Spleen (tissue), 11 donors: ENCODE results near the gene S100A6. TPM values are rescaled to one million over a fixed set of nuclear protein-coding genes. Genes with fewer than 3 reads are reported as not detected.

Experiments
- DNase-seq: peaks from one replicate; pipeline ENCODE4 v3.0.0-alpha.2; 2020
- H3K27ac ChIP-seq, 8 donors: fragments of 200-600 bp; sonication (generic) in 7 of 8; 1 replicate in 4 of 8; 2 replicates in 4 of 8; pipeline versions ENCODE4 v1.5.0 to v1.8.0; 2016 to 2021; ENCODE audit warnings: inconsistent platforms in 4 of 8, mild to moderate bottlenecking in 4 of 8, moderate library complexity in 1 of 8
- H3K27me3 ChIP-seq, 7 donors: fragments of 200-600 bp; sonication (generic) in 6 of 7; replicated peaks in 1 of 7; 1 replicate in 4 of 7; 2 replicates in 3 of 7; pipeline versions ENCODE4 v1.5.0 to v1.8.0; 2016 to 2021; ENCODE audit warnings: inconsistent platforms in 3 of 7, mild to moderate bottlenecking in 1 of 7
- H3K36me3 ChIP-seq, 6 donors: fragments of 200-600 bp; sonication (generic) in 5 of 6; 1 replicate in 4 of 6; 2 replicates in 2 of 6; pipeline versions ENCODE4 v1.5.0 to v1.8.0; 2016 to 2021; ENCODE audit warnings: inconsistent platforms in 2 of 6
- H3K4me1 ChIP-seq, 6 donors: fragments of 200-600 bp; sonication (generic) in 5 of 6; 1 replicate in 3 of 6; 2 replicates in 3 of 6; pipeline versions ENCODE4 v1.5.0 to v1.8.0; 2016 to 2021; ENCODE audit warnings: inconsistent platforms in 3 of 6
- H3K4me3 ChIP-seq, 8 donors: fragments of 200-600 bp; sonication (generic) in 7 of 8; 1 replicate in 4 of 8; 2 replicates in 4 of 8; pipeline versions ENCODE4 v1.5.0 to v1.8.0; 2016 to 2021; ENCODE audit warnings: inconsistent platforms in 4 of 8, mild to moderate bottlenecking in 4 of 8, moderate library complexity in 2 of 8
- H3K9me3 ChIP-seq, 8 donors: fragments of 200-600 bp; sonication (generic) in 7 of 8; 1 replicate in 4 of 8; 2 replicates in 4 of 8; pipeline versions ENCODE4 v1.5.0 to v1.8.0; 2016 to 2021; ENCODE audit warnings: inconsistent platforms in 4 of 8
- POLR2A ChIP-seq, 3 donors: fragments of 450-650 bp; IDR thresholded peaks; one replicate each; pipeline ENCODE4 v1.5.1; 2017; ENCODE audit warnings: antibody characterized with exemption in 3 of 3, mild to moderate bottlenecking in 1 of 3
- POLR2AphosphoS5 ChIP-seq, 3 donors: sonication (generic); formaldehyde crosslinking; IDR thresholded peaks; one replicate each; pipeline ENCODE4 v1.5.1; 2017; ENCODE audit warnings: antibody characterized with exemption in 3 of 3
- WGBS, 5 donors: extraction: QIAGEN DNeasy Blood & Tissue Kit in 3 of 5; methylation state at CpG; one replicate each; pipeline versions ENCODE4 v1.1.5 to v1.1.7; 2013 to 2018; 5-methylcytosine and 5-hydroxymethylcytosine counted together
- intact Hi-C: fragments of 100-400 bp; cut with DNase I; formaldehyde crosslinking; loops from one replicate; pipeline ENCODE4 v1.15.0; 2023; ENCODE audit warnings: low total_unique reads
- polyA plus RNA-seq, 3 donors: library from polyadenylated mRNA; stranded (reverse); fragments of 200-250 nt; gene quantifications; one replicate each; pipeline ENCODE4 v1.2.1, GENCODE V29; 2013
- total RNA-seq, 7 donors: library from RNA; depleted of rRNA in 3 of 7; stranded (reverse); fragments of >200 nt in 3 of 7; fragmentation: NEBNext Ultra II Directional in 4 of 7; extraction: Animal tissue kit (Norgen Biotek cat#: 25700) in 4 of 7; gene quantifications; one replicate each; pipeline versions ENCODE4 v1.1.0 to v1.2.1, GENCODE V29; 2016 to 2021
- TF ChIP-seq, protein P1 (sequence below), 11 experiments: fragments of 200-600 bp in 7 of 11; fragments of 450-650 bp in 4 of 11; sonication (generic) in 4 of 11; IDR thresholded peaks in 8 of 11; conservative IDR thresholded peaks in 3 of 11; 1 replicate in 7 of 11; 2 replicates in 4 of 11; pipeline versions ENCODE4 v1.4.0 to v1.8.0; 2016 to 2021; ENCODE audit warnings: antibody characterized with exemption in 11 of 11, inconsistent platforms in 4 of 11, mild to moderate bottlenecking in 1 of 11
- donor health status: healthy with polysubstance abuse.
- donor health status: DM: no; HTN: no; CAD: no; lungs with moderate emphysema.
- donor health status: DM: no; HTN: no; CAD: no.
- donor health status: Bipolar disorder and iron deficiency.
- donor health status: healthy.
- donor health status: DM: no; HTN: no; CAD: no.
- donor health status: DM: yes; HTN: yes; CAD: no.

S100A6 gene
- total and polyA plus RNA-seq, 10 donors: 121 to 779 (median 226) TPM

DNA sequence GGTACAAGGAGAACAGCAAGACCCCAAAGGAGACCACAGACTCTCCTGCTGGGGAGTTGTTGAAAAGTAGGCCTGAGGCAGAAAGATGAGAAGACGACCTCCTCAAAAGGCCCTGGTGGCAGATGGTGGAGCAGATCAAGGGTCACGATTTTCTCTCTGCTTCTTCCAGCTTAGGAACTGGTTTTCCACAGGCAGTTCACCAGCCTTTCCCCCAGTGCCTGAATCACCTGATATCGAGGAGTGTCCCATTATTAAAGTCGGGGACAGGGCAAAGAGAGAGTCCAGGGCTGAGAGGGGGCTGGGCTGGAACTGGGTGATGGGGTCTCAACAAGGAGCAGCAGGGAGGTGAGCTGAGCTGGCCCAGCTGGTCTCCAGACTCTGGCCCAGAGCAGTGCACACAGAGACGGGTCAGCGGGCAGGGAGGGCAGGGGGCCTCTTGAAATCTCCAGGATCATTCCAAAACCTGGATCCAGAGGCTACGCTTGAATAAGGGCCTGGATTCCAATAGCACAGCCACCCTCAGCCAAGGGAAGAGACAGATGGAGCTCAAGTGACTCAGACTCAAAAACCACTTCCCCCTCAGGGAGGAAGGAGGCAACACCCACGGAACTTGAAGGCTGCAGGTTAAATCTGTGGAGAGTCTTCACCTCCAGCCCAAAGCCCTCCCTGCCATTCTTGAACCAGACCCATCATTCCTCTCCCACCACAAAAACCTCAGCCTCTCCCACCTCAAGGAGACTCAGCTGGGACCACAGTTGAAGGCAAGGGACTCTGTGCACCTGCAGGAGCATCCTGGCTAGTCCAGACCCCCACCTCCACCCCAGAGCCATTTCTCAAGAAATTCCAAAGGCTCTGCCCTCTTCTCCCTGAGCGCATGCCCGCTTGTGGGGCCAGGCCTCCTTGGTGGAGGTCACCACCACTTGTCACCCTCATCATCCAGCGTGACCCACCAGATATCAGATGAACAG lies 4.9 kb upstream of the S100A6 start, which contains the start of gene S100A5:
Gene S100A5, minus strand, starts transcription at position 541 of the 968 bp plus-strand sequence. CDS start 743 bp downstream, outside the sequence.
- H3K4me1 ChIP-seq: peaks cover 29 to 78% (median 67%) of the 10 kb centered on the region in 6 donors
- peaks cover 0 to 26% (median 0%) of the 10 kb centered on the region in 6 donors for H3K36me3 ChIP-seq
- intact Hi-C loops: no loop called here
- no peaks in the 10 kb centered on the region for H3K27me3 ChIP-seq
- H3K4me3 ChIP-seq: peak within 1 kb of the TSS in 1 of 8 donors; percentile 31
- peak within 1 kb of the TSS; percentile 64 to 93 (median 78) for H3K27ac ChIP-seq
- WGBS, 5 donors: 69 to 73% (median 72%) methylated on average over 10 to 11 of the region's 11 CpGs
- H3K9me3 ChIP-seq: no peaks in the 10 kb centered on the region
- peak; percentile 82 for DNase-seq
- TF ChIP-seq POLR2AphosphoS5 (IDR thresholded peaks at IDR 0.05): peak in 1 of 3 donors; percentile 43
- TF ChIP-seq POLR2A (IDR thresholded peaks at IDR 0.05): no peak

GRCh38 chr1:153539395-153540093 lies 3.8 kb upstream of the S100A6 start:
- intact Hi-C loops: no loop called here
- 85 to 89% (median 87%) methylated on average over 4 of the region's 4 CpGs for WGBS, 5 donors
- Histone ChIP-seq H3K9me3 (no peaks in the 10 kb centered on the region), H3K4me3 (no peak overlapping the region), H3K27ac (peak overlapping the region in 4 of 8 donors; percentile 73 to 93 (median 88)), H3K27me3 (no peaks in the 10 kb centered on the region), H3K4me1 (peaks cover 24 to 78% (median 66%) of the 10 kb centered on the region in 6 donors), H3K36me3 (peaks cover 0 to 27% (median 0%) of the 10 kb centered on the region in 6 donors)
- DNase-seq: peak; percentile 48
- TF ChIP-seq POLR2A (IDR thresholded peaks at IDR 0.05) (no peak), POLR2AphosphoS5 (IDR thresholded peaks at IDR 0.05) (no peak)
- TF ChIP-seq, protein P1, sequence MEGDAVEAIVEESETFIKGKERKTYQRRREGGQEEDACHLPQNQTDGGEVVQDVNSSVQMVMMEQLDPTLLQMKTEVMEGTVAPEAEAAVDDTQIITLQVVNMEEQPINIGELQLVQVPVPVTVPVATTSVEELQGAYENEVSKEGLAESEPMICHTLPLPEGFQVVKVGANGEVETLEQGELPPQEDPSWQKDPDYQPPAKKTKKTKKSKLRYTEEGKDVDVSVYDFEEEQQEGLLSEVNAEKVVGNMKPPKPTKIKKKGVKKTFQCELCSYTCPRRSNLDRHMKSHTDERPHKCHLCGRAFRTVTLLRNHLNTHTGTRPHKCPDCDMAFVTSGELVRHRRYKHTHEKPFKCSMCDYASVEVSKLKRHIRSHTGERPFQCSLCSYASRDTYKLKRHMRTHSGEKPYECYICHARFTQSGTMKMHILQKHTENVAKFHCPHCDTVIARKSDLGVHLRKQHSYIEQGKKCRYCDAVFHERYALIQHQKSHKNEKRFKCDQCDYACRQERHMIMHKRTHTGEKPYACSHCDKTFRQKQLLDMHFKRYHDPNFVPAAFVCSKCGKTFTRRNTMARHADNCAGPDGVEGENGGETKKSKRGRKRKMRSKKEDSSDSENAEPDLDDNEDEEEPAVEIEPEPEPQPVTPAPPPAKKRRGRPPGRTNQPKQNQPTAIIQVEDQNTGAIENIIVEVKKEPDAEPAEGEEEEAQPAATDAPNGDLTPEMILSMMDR (IDR thresholded peaks at IDR 0.05 in 8 of 11, conservative IDR thresholded peaks at IDR 0.05 in 3 of 11): no peak

DNA sequence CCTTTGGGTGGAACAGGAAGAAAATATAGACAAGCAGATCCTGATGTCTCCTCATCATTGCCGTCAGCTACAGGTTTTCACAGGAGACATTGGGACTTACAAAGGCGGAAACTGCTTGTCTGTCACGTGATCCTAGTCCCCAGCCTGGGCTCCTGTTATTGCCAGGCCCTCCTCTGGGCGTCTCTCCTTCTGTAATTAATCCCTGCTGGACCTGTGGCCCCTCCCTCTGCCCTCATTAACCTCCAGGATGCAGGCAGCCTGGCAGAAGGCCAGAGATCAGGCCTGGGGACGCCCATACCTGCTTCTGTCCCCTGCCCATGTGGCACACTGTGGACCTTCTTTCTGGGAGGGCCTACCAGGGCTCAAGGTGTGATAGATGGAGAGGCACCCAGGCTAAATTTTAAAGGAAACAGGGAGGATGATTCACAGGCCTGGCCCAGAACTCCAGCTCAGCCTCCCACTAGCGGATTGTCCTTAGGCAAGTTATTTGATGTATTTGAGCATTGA lies 2.6 kb upstream of the S100A6 start:
- Histone ChIP-seq H3K9me3 (no peaks in the 10 kb centered on the region), H3K4me3 (no peak overlapping the region), H3K4me1 (peaks cover 22 to 78% (median 66%) of the 10 kb centered on the region in 6 donors), H3K27ac (peak overlapping the region in 2 of 8 donors; percentile 9 to 32), H3K27me3 (no peaks in the 10 kb centered on the region), H3K36me3 (peaks cover 0 to 23% (median 0%) of the 10 kb centered on the region in 6 donors)
- intact Hi-C loops: no loop called here
- TF ChIP-seq, protein P1 (IDR thresholded peaks at IDR 0.05 in 8 of 11, conservative IDR thresholded peaks at IDR 0.05 in 3 of 11): no peak
- no peak for TF ChIP-seq POLR2AphosphoS5 (IDR thresholded peaks at IDR 0.05)
- no peak for TF ChIP-seq POLR2A (IDR thresholded peaks at IDR 0.05)
- peak; percentile 66 for DNase-seq
- WGBS, 5 donors: 82 to 90% (median 88%) methylated on average over 6 of the region's 6 CpGs

DNA sequence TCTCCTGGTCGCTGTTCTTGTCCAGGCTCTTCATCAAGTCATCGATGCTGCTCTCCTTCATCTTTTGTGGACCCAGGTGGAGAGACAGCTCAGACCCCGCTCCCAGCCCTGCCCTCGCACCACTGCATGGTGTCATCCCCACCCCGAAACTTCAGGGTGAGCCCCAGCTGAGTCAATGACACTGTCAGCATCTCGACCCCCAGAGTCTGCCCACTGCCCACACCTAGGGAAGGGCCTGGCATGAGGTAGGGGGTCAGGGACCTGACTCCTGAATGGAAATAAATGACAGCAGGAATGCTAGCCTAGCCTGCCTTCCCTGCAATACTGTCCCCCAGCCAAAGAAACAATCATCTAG lies 1.6 kb upstream of the S100A6 start:
- WGBS, 5 donors: 95 to 98% (median 97%) methylated on average over 6 of the region's 6 CpGs
- no peak overlapping the region for H3K4me3 ChIP-seq
- H3K9me3 ChIP-seq: no peaks in the 10 kb centered on the region
- intact Hi-C loops: no loop called here
- TF ChIP-seq, protein P1 (IDR thresholded peaks at IDR 0.05 in 8 of 11, conservative IDR thresholded peaks at IDR 0.05 in 3 of 11): no peak
- TF ChIP-seq POLR2A (IDR thresholded peaks at IDR 0.05): no peak
- TF ChIP-seq POLR2AphosphoS5 (IDR thresholded peaks at IDR 0.05): no peak
- H3K36me3 ChIP-seq: peaks cover 0 to 13% (median 0%) of the 10 kb centered on the region in 6 donors
- peak overlapping the region in 2 of 8 donors; percentile 99 for H3K27ac ChIP-seq
- DNase-seq: peak; percentile 73
- H3K27me3 ChIP-seq: no peaks in the 10 kb centered on the region
- peaks cover 31 to 78% (median 66%) of the 10 kb centered on the region in 6 donors for H3K4me1 ChIP-seq
